GM12878 (cell line): ENCODE results near the gene PARP8. TPM values are rescaled to one million over a fixed set of nuclear protein-coding genes. Genes with fewer than 3 reads are reported as not detected.

Experiments used
- ATAC-seq: fragments of 200-7000 bp; cut with Tn5 transposase; 3 replicates; pipeline ENCODE4 v1.9.1; 2020; ENCODE audit warnings: mild to moderate bottlenecking, moderate library complexity
- BruUV-seq: library from RNA; stranded (reverse); fragments of 400-500 nt; replicated peaks from 2 replicates; lab custom pipeline; 2021; lab: Mats Ljungman, UMichigan
- CTCF ChIA-PET: fragments of 300-600 bp; sonication (Branson Sonifier 250); formaldehyde crosslinking; extraction: SDS; loops from one replicate; lab custom pipeline; 2021; ENCODE audit warnings: inconsistent platforms; lab: Yijun Ruan, JAX
- POLR2A ChIA-PET: fragments of 350-600 bp; formaldehyde crosslinking; extraction: SDS; loops from one replicate; lab custom pipeline; 2021; ENCODE audit warnings: inconsistent platforms; lab: Charles Lee
- RAD21 ChIA-PET: fragments of 300-600 bp; sonication (Branson Sonifier 250); formaldehyde crosslinking; loops from one replicate; lab custom pipeline; 2023; ENCODE audit warnings: antibody characterized with exemption; ENCODE audit not compliant: unreplicated experiment; lab: Charles Lee
- SMC1A ChIA-PET: fragments of 300-600 bp; sonication (Branson Sonifier 250); formaldehyde crosslinking; loops from one replicate; lab custom pipeline; 2023; ENCODE audit not compliant: unreplicated experiment, uncharacterized antibody; lab: Charles Lee
- DNase-seq: peaks from one replicate; pipeline ENCODE4 v3.0.0-alpha.2; 2011; ENCODE audit warnings: low read depth, low spot score
- FAIRE-seq: peaks from 3 replicates; lab custom pipeline; 2011; peaks lifted over from hg19 to GRCh38; lab: Jason Lieb, UNC
- H2AFZ ChIP-seq: 2 replicates; pipeline ENCODE4 v1.6.0; 2011; ENCODE audit warnings: low read depth, low read length, control low read depth; ENCODE audit not compliant: control insufficient read depth
- H3K27ac ChIP-seq: 2 replicates; pipeline ENCODE4 v1.5.1; 2011; ENCODE audit warnings: control low read depth; ENCODE audit not compliant: control insufficient read depth, insufficient read depth
- H3K27me3 ChIP-seq, 2 experiments: replicated peaks in 1 of 2; 2 replicates each; pipeline versions ENCODE4 v1.6.0 to v1.6.1; 2011; ENCODE audit warnings: low read length in 1 of 2; ENCODE audit not compliant: control insufficient read depth in 2 of 2, insufficient read depth in 2 of 2
- H3K36me3 ChIP-seq, 2 experiments: 2 replicates each; pipeline ENCODE4 v1.5.1; 2011; ENCODE audit warnings: low read length in 1 of 2; ENCODE audit not compliant: control insufficient read depth in 2 of 2, insufficient read depth in 2 of 2
- H3K4me1 ChIP-seq: 2 replicates; pipeline ENCODE4 v1.6.1; 2011; ENCODE audit warnings: mild to moderate bottlenecking, low read length, moderate library complexity, mixed read lengths; ENCODE audit not compliant: control insufficient read depth, insufficient read depth
- H3K4me2 ChIP-seq: 2 replicates; pipeline ENCODE4 v1.6.0; 2011; ENCODE audit warnings: control low read depth; ENCODE audit not compliant: control insufficient read depth, insufficient read depth
- H3K4me3 ChIP-seq: fragments of 200-600 bp; sonication (generic); 2 replicates; pipeline ENCODE4 v1.5.1; 2016
- H3K79me2 ChIP-seq: 2 replicates; pipeline ENCODE4 v1.6.0; 2011; ENCODE audit warnings: low read length; ENCODE audit not compliant: control insufficient read depth, insufficient read depth
- H3K9ac ChIP-seq: 2 replicates; pipeline ENCODE4 v1.8.0; 2011; ENCODE audit warnings: low read length, control low read depth, mixed read lengths; ENCODE audit not compliant: control insufficient read depth, insufficient read depth
- H3K9me3 ChIP-seq: replicated peaks from 3 replicates; pipeline ENCODE4 v1.5.1; 2011; ENCODE audit warnings: mild to moderate bottlenecking, low read length; ENCODE audit not compliant: control insufficient read depth, insufficient read depth
- H4K20me1 ChIP-seq: 2 replicates; pipeline ENCODE4 v1.6.0; 2011; ENCODE audit not compliant: control insufficient read depth, insufficient read depth
- ASH2L ChIP-seq: fragments of 300-600, 200-600 bp; sonication (generic); IDR thresholded peaks from 2 replicates; pipeline ENCODE4 v1.6.1; 2017; ENCODE audit warnings: low read depth, mild to moderate bottlenecking, borderline replicate concordance
- CHD1 ChIP-seq: IDR thresholded peaks from 2 replicates; pipeline ENCODE4 v1.6.1; 2012; ENCODE audit warnings: low read depth, low read length, improper control_type of control experiment
- EP300 ChIP-seq, 2 experiments: fragments of 150-350 bp in 1 of 2; IDR thresholded peaks; 2 replicates each; pipeline ENCODE4 v1.6.1; 2011 to 2012; ENCODE audit warnings: low read depth in 2 of 2, low read length in 2 of 2, borderline replicate concordance in 1 of 2, improper control_type of control experiment in 1 of 2, inconsistent platforms in 1 of 2; ENCODE audit not compliant: control insufficient read depth in 1 of 2
- SP1 ChIP-seq: IDR thresholded peaks from one replicate; pipeline ENCODE4 v1.6.1; 2011; ENCODE audit warnings: low read depth, low read length
- SRF ChIP-seq, 2 experiments: IDR thresholded peaks; 2 replicates each; pipeline ENCODE4 v1.6.1; 2011; ENCODE audit warnings: low read depth in 2 of 2, low read length in 2 of 2, mild to moderate bottlenecking in 1 of 2, moderate library complexity in 1 of 2
- ZNF384 ChIP-seq: IDR thresholded peaks from 2 replicates; pipeline ENCODE4 v1.6.1; 2012; ENCODE audit warnings: low read depth, mild to moderate bottlenecking, low read length, improper control_type of control experiment, borderline replicate concordance
- WGBS: methylation state at CpG from one replicate; pipeline ENCODE4 v1.1.6; 2016; ENCODE audit warnings: low lambda C conversion rate; ENCODE audit not compliant: insufficient replicate concordance, insufficient coverage; ENCODE audit errors: missing lambda C conversion rate; 5-methylcytosine and 5-hydroxymethylcytosine counted together
- in situ Hi-C: fragments of 300-500 bp; cut with MboI; formaldehyde crosslinking; loops from 9 replicates; pipeline ENCODE4 v1.14.3; 2018; ENCODE audit warnings: mixed read lengths
- intact Hi-C: fragments of 100-400 bp; cut with micrococcal nuclease; formaldehyde crosslinking; loops from one replicate; pipeline ENCODE4 v1.14.2; 2022; ENCODE audit not compliant: unreplicated experiment
- polyA plus RNA-seq, 11 experiments: library from polyadenylated mRNA; depleted of rRNA in 4 of 11; unstranded in 6 of 11; stranded (reverse) in 5 of 11; fragments of >200 nt; fragmentation: Nextera tagmentation in 4 of 11; fragmentation: Illumina TruSeq in 1 of 11; extraction: Ambion mirVana in 4 of 11; extraction: Trizol in 1 of 11; gene quantifications; 1 replicate in 1 of 11; 2 replicates in 10 of 11; pipeline versions ENCODE4 v1.2.1 to v1.2.3, GENCODE V29; 2011 to 2016; ENCODE audit warnings: inconsistent platforms in 2 of 11, missing spikeins in 2 of 11, low read depth in 1 of 11
- total RNA-seq, 4 experiments: library from RNA; depleted of rRNA in 3 of 4; stranded (reverse); fragments of >200 nt in 3 of 4; fragmentation: Illumina TruSeq in 1 of 4; extraction: Trizol in 1 of 4; gene quantifications; 2 replicates each; pipeline versions ENCODE4 v1.2.1 to v1.2.3, GENCODE V29; 2013 to 2021
- TF ChIP-seq, protein P1 (sequence below): fragments of 450-650 bp; formaldehyde crosslinking; IDR thresholded peaks from 2 replicates; pipeline ENCODE4 v1.5.0; 2022; ENCODE audit warnings: mild to moderate bottlenecking, missing genetic modification characterization
- TF ChIP-seq, protein P2 (sequence below): IDR thresholded peaks from 2 replicates; pipeline ENCODE4 v1.6.1; 2012; ENCODE audit warnings: low read depth, low read length, improper control_type of control experiment
- TF ChIP-seq, protein P3 (sequence below), 3 experiments: IDR thresholded peaks in 2 of 3; conservative IDR thresholded peaks in 1 of 3; 2 replicates each; pipeline ENCODE4 v1.5.1; 2011; ENCODE audit warnings: low read depth in 3 of 3, low read length in 3 of 3, mild to moderate bottlenecking in 3 of 3, control low read depth in 2 of 3, moderate library complexity in 2 of 3, inconsistent platforms in 1 of 3, mixed read lengths in 1 of 3; ENCODE audit not compliant: control insufficient read depth in 2 of 3, insufficient read depth in 1 of 3; ENCODE audit errors: extremely low read depth in 1 of 3
- TF ChIP-seq, protein P4 (sequence below): IDR thresholded peaks from 2 replicates; pipeline ENCODE4 v1.6.1; 2011; ENCODE audit warnings: mild to moderate bottlenecking, low read depth, low read length, moderate library complexity; ENCODE audit not compliant: insufficient replicate concordance
- TF ChIP-seq, protein P5 (sequence below): IDR thresholded peaks from 2 replicates; pipeline ENCODE4 v1.6.1; 2012; ENCODE audit warnings: low read depth, low read length, improper control_type of control experiment

PARP8 gene
- total and polyA plus RNA-seq, 10 of the 15 experiments (the other 5 are each of a cell fraction or from before 2014, with no cell fraction given), result 9.1 to 65.2 (median 20.6) TPM

DNA sequence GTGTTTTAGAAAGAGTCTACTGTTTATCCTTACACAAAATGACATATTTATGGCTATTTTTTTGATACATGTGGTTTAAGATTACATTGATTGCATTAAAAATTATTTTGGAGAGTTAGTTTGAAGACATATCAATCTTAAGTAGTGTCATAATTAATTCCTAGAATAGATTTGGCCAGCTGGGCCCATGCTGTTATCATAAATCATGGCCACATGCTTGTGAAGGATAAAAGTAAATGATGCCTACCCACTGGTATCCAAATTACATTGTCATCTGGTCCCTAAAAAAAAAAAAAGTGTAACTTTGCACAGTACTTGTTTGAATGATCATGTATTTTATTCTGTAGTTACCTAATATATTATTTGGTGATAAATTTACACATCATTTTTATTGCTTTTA is 96.9 kb downstream of the PARP8 start (continued):
- TF ChIP-seq, protein P1, sequence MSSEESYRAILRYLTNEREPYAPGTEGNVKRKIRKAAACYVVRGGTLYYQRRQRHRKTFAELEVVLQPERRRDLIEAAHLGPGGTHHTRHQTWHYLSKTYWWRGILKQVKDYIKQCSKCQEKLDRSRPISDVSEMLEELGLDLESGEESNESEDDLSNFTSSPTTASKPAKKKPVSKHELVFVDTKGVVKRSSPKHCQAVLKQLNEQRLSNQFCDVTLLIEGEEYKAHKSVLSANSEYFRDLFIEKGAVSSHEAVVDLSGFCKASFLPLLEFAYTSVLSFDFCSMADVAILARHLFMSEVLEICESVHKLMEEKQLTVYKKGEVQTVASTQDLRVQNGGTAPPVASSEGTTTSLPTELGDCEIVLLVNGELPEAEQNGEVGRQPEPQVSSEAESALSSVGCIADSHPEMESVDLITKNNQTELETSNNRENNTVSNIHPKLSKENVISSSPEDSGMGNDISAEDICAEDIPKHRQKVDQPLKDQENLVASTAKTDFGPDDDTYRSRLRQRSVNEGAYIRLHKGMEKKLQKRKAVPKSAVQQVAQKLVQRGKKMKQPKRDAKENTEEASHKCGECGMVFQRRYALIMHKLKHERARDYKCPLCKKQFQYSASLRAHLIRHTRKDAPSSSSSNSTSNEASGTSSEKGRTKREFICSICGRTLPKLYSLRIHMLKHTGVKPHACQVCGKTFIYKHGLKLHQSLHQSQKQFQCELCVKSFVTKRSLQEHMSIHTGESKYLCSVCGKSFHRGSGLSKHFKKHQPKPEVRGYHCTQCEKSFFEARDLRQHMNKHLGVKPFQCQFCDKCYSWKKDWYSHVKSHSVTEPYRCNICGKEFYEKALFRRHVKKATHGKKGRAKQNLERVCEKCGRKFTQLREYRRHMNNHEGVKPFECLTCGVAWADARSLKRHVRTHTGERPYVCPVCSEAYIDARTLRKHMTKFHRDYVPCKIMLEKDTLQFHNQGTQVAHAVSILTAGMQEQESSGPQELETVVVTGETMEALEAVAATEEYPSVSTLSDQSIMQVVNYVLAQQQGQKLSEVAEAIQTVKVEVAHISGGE (CRISPR knock-in tag), result no peak
- TF ChIP-seq SRF (IDR thresholded peaks at IDR 0.05; ENCODE audit: low read depth in 2 of 2, low read length in 2 of 2) (no peak), CHD1 (no peak), SP1 (no peak)
- TF ChIP-seq, protein P2, sequence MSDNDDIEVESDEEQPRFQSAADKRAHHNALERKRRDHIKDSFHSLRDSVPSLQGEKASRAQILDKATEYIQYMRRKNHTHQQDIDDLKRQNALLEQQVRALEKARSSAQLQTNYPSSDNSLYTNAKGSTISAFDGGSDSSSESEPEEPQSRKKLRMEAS, result no peak
- TF ChIP-seq, protein P3, sequence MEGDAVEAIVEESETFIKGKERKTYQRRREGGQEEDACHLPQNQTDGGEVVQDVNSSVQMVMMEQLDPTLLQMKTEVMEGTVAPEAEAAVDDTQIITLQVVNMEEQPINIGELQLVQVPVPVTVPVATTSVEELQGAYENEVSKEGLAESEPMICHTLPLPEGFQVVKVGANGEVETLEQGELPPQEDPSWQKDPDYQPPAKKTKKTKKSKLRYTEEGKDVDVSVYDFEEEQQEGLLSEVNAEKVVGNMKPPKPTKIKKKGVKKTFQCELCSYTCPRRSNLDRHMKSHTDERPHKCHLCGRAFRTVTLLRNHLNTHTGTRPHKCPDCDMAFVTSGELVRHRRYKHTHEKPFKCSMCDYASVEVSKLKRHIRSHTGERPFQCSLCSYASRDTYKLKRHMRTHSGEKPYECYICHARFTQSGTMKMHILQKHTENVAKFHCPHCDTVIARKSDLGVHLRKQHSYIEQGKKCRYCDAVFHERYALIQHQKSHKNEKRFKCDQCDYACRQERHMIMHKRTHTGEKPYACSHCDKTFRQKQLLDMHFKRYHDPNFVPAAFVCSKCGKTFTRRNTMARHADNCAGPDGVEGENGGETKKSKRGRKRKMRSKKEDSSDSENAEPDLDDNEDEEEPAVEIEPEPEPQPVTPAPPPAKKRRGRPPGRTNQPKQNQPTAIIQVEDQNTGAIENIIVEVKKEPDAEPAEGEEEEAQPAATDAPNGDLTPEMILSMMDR (IDR thresholded peaks at IDR 0.05 in 2 of 3, conservative IDR thresholded peaks at IDR 0.05 in 1 of 3; ENCODE audit: control insufficient read depth in 2 of 3, extremely low read depth in 1 of 3, insufficient read depth in 1 of 3, low read depth in 3 of 3, low read length in 3 of 3), result no peak

DNA sequence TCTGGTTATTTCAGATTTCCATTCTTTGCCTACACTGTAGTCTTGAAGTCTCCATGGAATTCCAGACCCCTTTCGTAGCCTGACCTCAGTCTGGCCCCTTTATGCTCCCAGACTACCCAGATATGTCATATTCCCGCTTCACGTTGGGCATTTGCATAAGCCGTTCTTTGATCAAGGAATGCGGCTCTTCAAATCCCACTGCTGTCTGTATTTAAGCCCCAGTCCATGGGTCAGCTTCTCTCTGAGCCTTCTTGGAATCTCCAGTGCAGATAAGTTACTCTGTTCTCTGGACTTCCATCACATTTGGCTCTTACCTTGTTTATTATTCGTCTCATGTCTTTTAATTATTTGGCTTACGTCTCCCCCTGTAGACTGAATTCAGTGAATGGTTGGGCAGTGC is 97.4 kb downstream of the PARP8 start:
- no peak for FAIRE-seq
- no peak overlapping the region for H3K27ac ChIP-seq
- ChIA-PET POLR2A (no interaction called here), RAD21 (no interaction called here), SMC1A (interaction anchor here (1.8 kb wide), 1 partner anchor 12 kb away, joined by 4 read pairs; no protein-coding TSS in a partner anchor), CTCF (interaction anchor here (1.1 to 1.2 kb wide), 2 partner anchors 12 to 325 kb away, joined by 3 to 5 read pairs; no protein-coding TSS in a partner anchor)
- no peaks in the 10 kb centered on the region for H3K27me3 ChIP-seq
- no TSS peak for BruUV-seq
- no peaks in the 10 kb centered on the region for H3K4me1 ChIP-seq
- no peaks in the 10 kb centered on the region for H4K20me1 ChIP-seq
- intact Hi-C loops (no loop called here), in situ Hi-C loops (no loop called here)
- H3K4me3 ChIP-seq, result no peak overlapping the region
- H3K4me2 ChIP-seq, result no peak overlapping the region
- H3K36me3 ChIP-seq, result peaks cover 0 to 4% of the 10 kb centered on the region in 2 experiments; a peak in 2 of 4 replicates
- H3K9me3 ChIP-seq, result no peaks in the 10 kb centered on the region
- no peak for DNase-seq
- no peak for ATAC-seq
- 98% methylated on average over 7 of the region's 7 CpGs for WGBS
- H3K9ac ChIP-seq, result no peak overlapping the region
- H3K79me2 ChIP-seq, result no peaks in the 10 kb centered on the region
- H2AFZ ChIP-seq, result no peak overlapping the region
- TF ChIP-seq, protein P4, sequence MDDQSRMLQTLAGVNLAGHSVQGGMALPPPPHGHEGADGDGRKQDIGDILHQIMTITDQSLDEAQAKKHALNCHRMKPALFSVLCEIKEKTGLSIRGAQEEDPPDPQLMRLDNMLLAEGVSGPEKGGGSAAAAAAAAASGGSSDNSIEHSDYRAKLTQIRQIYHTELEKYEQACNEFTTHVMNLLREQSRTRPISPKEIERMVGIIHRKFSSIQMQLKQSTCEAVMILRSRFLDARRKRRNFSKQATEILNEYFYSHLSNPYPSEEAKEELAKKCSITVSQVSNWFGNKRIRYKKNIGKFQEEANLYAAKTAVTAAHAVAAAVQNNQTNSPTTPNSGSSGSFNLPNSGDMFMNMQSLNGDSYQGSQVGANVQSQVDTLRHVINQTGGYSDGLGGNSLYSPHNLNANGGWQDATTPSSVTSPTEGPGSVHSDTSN, result no peak
- TF ChIP-seq, protein P5, sequence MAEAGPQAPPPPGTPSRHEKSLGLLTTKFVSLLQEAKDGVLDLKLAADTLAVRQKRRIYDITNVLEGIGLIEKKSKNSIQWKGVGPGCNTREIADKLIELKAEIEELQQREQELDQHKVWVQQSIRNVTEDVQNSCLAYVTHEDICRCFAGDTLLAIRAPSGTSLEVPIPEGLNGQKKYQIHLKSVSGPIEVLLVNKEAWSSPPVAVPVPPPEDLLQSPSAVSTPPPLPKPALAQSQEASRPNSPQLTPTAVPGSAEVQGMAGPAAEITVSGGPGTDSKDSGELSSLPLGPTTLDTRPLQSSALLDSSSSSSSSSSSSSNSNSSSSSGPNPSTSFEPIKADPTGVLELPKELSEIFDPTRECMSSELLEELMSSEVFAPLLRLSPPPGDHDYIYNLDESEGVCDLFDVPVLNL, result no peak
- TF ChIP-seq ZNF384, result no peak
- TF ChIP-seq ASH2L, result no peak
- TF ChIP-seq EP300 (IDR thresholded peaks at IDR 0.05; ENCODE audit: borderline replicate concordance in 1 of 2, control insufficient read depth in 1 of 2, low read depth in 2 of 2, low read length in 2 of 2), result no peak
